Amygdala (tissue), 56 donors: ENCODE data around the gene AP3D1.
A peak's percentile ranks its signal among the peaks of the same experiment; 100 is the strongest.

Source experiments
- DNase-seq, 56 donors: peaks; one replicate each; lab custom pipeline; 2025; lab: John Stamatoyannopoulos, UW

Gene AP3D1

DNA sequence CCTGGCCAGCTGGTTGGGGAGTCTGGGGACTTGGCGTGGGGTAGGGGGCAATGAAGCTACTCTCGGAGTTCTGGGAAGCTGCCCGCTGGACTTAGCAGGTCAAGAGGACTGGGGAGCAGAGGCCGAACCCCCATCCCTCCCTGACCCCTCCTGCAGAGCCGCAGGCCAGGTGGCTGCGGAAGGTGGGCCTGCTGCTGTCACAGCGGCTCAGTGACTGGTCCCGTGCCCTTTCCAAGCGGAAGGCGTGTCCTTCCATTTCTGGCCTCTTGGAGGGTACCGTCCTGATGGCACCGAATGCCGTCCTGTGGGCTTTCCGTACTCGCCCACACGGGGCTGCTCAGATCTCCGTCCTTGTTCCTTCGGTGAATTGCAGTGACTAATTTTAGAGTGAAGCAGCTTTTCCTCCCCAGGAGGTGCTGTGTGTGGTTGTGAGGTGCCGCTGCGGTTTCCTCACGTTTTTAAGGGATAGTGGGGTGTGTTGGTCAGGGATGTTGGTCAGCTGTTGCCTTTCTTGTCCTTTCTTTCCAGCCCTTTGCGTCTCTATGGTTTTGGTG, 33.1 kb upstream of the AP3D1 start:
- peak in 1 of 56 donors; percentile 8 for DNase-seq

DNA sequence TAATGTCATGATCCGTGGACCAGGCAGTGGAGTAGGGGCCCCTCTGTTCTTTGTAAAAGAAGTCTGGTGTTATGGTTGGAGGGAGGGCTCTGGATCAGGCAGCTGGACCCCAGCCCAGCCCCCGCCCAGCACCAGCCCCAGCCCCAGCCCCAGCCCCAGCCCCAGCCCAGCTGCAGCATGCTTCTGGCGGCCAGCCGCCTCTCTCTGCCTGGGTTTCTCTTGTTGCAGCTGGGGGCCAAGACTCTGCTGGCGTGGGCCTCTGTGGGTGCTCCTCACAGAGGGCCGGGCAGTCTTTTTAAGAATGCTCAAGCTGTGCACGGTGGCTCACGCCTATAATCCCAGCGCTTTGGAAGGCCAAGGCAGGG, 30.2 kb upstream of the AP3D1 start:
- peak in 38 of 56 donors; percentile 10 to 73 (median 41) for DNase-seq

DNA sequence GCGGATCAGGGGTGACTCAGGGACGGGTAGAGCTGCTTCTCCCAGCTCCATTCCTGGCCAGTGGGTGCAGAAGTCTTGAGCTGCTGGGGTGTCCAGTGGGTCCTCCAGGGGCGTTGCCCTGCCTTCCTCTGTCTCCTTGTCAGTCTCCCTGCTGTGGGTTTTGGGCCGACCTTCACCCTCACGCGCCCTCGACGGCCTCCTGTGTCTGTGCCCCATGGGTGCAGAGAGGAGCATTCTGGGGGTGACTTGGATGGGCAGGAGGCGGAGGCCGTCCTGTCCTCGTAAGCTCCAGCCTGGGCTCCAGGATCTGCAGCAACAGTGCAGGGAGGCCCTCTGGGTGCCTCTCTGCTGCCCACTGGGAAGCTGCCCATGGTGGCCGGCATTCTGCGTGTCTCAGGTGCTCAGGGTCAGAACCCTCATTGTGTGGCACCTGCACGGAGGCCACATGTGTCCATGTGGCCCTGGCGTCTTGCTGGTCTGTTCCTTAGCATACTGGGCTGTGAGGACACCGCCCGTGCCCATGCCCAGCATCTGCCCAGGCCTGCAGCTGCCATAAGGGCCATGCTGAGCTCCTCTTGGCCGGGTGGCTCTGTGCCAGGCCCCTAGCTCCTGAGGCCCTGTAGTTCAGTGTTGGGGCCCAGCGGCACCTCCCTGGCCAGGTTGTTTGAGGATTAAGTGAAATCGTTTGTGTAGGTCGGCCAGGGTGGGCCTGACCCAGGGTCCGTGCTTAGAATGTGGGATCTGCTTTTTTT, 29.7 kb upstream of the AP3D1 start:
- peak in 27 of 56 donors; percentile 10 to 65 (median 38) for DNase-seq

DNA sequence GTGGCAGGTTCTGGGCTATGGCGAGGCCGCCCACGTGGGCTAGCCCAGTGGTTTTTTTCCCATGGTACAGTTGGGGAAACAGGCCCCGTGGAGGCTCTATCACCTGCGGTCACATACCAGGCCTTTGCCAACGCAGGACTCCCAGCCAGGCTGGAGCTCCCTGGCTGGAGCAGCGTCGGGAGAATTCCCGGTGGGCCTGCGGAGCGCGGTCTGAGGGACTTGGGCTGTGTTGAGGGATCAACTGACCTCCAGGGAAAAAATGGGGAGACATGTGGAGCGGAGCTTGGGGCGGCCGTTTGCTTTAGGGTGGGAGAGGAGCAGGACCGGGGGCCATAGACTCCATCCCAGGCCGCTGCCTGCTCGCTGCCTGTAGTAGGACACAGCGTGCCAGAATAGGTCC, 28.7 kb upstream of the AP3D1 start:
- DNase-seq = no peak

DNA sequence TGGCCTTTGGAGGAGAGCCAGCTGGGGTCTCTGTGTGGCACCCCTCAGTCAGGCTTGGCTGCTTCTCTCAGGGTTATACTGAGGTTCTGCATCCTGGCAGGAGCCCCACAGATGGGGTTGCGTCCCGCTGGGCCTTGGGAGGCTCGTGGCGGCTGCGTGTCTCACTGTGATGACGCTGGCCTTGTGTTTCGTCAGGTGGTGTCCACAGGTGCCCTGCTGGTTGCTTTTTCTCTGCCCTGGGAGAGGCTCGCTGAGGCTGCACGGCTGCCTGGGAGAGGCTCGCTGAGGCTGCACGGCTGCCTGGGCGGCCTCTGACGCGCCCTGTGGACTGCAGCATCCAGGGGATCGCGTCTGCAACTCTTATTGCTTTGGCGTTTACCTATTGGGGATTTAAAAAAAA, 27.7 kb upstream of the AP3D1 start:
- no peak for DNase-seq

DNA sequence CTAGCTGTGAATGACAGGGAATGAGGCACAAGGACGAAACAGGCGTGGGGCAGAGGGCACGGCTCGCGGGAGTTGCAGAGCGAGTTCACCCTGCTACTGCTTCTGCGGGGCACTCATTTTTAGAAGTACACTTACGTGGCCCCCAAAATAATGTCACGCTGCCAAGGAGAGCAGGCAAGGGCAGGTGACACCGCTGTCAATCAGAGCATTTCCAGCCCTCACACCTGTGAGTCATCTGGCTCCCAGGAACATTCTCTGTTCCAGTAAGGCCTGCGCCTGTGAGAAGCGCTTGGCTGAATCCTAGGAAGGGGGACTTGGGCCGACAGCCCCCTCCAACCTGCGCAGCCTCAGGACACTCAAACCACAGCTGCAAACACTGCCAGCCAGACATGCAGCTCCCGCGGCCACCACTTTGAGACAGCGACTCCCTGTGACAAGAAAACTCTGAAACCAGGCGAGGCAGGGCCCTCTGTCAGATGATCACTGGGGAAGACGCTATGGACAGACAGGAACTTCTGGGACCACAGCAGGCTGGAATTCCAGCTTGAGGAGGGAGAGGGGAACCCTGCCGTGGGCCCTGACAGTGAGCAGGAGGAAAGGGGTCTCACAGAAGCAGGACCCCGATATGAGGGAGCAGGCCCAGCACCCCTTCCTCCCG, 25.1 kb upstream of the AP3D1 start:
- DNase-seq = peak in 1 of 56 donors; percentile 0

DNA sequence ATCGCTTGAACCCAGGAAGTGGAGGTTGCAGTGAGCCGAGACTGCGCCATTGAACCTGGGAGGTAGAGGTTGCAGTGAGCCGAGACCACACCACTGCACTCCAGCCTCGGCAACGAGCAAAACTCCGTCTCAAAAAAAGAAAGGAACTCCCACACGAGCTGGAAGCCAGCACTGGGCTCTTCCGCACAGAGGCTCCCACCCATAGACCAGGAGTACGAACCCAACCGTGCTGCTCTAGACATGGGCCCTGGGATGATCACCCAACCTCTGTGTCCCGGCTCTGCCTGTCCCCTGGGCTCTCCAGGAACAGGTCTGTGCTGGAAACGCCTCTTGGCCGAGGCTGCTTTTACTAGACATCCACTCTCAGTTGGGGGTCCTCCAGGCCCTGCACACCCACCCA, 24.4 kb upstream of the AP3D1 start:
- no peak for DNase-seq

DNA sequence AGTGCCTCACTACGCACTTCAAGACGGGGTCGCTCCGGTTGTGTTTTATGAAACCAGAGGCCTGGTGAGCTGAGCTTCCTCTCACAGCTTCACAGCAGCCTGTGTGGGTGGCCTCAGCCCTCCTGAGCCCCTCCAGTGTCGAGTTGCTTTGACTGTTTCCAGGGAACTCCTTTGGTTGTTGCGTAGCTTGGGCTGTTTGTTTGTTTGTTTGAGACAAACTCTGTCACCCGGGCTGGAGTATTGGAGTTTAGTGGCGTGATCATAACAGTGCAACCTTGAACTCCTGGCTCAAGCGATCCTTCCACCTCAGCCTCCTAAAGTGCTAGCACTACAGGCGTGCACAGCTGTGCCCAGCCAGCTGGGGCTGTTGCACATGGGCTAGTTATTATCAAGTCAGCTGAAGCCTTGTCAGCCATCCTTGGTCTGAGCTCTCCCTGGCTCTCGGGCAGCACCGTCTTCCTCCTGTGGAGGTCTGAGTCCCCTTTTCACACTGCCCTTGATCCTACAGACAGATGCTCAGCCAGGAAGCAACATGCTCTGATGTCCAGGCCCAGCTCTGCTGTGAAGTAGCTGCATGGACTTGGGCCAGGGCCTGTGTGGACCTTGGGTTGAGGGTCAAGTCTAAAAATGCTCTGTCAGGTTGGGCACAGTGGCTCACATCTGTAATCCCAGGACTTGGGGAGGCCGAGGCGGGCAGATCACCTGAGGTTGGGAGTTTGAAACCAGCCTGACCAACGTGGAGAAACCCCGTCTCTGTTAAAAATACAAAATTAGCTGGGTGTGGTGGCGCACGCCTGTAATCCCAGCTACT, 22.6 kb upstream of the AP3D1 start:
- DNase-seq = no peak

DNA sequence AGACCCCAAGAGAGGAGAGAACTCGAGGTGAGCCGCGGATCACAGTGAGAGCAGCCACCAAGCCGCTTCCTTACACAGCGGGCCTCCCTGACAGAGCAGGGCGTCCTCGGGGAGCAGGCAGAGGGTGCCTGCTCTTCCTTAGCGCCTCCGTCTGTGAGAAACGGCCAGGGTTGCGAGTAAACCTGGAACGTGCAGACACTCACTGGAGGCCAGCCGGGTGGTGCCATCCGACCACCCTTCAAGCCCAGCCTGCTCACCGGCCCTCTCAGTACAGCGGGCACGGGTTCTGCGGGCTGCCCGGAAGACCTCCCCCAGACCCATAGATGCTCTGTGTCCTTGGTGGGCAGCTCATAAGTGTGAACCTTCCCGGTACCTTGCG, 22.0 kb upstream of the AP3D1 start:
- DNase-seq = no peak

DNA sequence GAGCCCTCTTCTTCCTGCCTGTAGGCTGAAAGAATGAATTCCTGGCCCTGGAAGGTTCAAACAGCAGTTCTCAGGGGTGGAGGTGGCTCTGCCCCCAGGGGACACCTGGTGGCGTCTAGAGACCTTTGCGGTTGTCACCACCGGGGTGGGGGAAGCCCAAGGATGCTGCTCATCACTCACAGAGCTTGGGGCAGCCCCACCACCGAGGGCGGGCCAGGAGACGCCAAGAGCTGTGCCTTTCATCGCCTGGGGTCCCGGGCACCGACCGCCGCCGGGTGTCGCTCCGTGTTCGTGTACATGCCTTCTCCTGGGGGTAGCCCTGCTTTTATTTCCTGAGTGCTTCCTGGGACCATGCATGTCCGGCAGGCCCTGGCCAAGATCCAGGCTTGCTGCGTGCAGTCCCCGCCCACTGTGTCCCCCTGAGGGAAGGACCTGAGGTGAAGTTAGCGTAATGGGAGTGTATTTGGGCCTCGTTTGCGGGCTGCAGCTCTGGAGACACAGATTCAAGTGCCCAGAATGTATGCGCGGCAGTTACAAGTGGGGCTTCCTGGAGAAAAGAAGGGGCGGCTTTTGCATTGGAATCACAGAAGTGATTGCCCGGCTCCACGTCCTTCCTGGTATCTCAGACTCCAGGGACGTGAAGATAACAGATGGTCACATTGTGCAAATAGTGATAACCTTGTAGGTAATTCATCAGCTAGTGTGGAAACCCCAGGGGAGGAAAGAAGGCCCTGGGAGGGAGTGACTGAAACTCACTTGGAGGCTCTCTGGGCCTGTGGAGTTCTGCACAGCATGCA, 20.2 kb upstream of the AP3D1 start:
- DNase-seq = no peak

DNA sequence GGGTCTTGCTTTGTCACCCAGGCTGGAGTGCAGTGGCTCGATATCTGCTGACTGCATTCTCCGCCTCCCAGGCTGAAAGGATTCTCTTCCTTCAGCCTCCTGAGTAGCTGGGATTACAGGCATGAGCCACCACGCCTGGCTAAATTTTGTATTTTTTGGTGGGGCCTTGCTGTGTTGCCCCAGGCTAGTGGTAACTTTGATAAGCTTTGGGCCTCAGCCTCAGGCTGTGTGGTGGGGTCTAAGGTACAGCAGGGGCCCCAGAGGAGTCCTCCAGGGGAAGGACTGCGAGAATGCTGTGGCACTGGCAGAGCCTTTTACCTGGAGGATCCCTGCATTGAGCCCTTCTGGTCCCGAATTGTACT, 19.6 kb upstream of the AP3D1 start:
- DNase-seq = no peak

DNA sequence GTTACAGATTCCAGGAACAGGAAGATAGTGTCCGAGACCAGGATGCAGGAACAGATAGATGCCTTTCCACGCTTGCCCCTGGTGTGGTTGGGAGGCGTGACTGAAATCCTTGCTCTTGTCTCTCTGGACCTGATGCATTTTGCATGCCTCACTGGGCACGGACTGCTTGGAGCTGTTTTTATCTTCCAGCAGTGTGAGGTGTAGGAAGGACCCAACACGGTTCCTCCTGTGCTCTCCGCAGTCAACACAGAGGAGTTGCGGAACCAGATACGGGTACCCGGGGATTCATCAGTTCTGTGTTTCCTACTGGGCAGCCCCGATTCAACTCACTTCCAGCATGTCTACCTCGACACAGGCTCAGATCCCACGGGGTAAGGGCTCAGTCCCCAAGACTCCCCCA, 18.9 kb upstream of the AP3D1 start:
- DNase-seq = no peak

DNA sequence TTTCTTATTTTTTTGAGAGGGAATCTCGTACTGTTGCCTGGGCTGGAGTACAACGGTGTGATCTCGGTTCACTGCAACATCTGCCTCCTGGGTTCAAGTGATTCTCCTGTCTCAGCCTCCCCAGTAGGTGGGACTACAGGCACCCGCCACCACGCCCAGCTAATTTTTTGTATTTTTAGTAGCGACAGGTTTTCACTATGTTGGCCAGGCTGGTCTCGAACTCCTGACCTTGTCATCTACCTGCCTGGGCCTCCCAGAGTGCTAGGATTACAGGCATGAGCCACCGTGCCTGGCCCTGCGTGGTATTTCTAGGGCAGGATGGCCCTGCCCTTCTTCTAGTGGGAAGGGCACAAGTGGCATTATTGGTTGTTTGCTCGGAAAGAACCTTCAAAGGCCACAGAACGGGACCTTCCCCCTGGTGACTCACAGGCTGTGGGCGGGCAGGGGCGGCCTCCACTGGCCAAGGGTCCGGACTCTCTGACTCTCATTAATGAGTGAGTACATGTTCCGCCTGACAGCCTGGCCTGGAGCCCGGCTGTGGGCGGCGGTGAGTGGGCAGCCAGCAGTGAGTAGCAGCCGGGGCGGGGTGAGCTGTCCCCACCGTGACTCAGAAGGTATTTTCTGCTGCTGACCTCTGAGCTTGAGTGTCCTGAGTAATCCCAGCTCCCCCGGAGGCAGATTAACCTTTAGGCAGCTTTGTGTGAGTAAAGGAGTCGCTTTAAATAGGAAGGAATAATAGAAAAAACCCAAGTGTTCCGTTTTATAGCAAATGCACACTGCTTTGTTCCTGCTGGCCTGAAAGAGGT, 17.5 kb upstream of the AP3D1 start:
- DNase-seq = peak in 54 of 56 donors; percentile 3 to 98 (median 79)

DNA sequence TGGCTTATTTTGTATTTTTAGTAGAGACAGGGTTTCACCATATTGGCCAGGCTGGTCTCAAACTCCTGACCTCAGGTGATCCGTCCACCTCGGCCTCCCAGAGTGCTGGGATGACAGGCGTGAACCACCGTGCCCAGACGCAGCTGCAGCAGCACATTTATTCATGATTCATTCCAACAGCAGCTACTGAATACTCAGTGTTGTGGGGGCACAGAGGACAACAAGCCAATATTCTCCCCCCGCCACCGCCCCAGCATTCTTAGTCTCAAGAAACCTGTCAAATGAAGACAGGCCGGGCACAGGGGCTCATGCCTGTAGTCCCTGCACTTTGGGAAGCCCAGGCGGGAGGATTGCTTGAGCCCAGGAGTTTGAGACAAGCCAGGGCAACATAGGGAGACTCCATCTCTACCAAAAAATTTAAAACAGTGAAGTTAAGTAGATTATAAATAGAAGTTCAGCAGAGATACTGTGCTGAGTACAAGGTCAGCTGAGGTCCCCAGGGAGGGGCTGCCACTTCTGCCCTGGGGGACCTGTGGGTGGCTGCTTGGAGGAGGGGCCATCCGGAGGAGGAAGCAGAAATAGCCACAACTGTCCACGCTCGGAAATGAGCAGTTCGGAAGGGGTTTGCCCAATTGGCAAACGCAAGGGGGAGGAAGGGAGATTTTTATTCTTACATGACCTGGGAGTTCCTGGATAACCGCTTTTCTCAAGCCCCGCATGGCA, 16.7 kb upstream of the AP3D1 start:
- DNase-seq = peak in 24 of 56 donors; percentile 6 to 56 (median 28)

DNA sequence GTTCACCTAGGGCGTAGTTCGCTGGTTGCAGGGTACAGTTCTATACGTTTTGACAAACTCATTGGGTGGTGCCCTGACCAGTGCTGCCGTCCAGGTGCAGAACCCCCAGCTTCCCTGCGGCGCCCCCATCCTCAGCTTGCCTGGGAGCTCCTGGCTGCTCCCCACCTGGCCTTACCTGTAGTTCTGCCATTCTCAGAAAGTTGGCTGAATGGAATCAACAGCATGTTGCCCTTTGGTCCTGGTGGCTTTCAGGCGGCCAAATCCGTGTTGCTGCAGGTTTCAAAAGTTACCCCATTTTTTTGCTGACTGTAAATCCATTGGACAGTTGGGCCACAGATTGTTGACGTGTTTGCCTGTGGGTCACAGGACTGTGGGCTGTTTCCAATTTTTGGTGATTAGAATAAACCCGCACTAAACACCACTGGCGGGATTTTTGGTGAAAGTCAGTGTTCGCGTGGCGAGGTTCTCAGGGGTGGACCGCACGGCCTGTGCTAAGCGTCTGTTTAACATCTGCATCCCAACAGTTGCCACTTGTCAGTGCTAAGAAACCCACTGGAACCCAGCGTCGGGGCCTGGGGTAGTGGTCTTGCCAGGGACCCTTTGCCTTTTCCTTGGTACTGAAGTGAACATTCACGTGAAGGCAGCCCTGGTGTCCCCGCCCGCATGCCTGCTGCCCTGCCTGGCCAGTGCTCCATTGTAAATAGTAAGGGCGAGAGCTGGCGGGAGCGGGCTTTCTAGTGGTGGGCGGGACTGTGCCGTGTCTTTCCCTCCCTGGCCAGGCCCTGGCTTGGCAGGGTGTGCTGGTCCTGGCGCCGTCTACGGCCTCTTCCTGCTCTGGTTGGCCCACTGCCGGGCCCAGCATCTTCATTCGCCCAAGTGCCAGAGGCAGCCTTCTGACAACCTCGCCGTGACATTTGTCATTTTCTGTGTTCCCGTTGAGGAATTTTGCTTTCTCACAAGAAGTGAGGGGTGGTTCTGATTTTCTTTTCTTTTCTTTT, 15.7 kb upstream of the AP3D1 start:
- DNase-seq = peak in 38 of 56 donors; percentile 6 to 68 (median 42)

DNA sequence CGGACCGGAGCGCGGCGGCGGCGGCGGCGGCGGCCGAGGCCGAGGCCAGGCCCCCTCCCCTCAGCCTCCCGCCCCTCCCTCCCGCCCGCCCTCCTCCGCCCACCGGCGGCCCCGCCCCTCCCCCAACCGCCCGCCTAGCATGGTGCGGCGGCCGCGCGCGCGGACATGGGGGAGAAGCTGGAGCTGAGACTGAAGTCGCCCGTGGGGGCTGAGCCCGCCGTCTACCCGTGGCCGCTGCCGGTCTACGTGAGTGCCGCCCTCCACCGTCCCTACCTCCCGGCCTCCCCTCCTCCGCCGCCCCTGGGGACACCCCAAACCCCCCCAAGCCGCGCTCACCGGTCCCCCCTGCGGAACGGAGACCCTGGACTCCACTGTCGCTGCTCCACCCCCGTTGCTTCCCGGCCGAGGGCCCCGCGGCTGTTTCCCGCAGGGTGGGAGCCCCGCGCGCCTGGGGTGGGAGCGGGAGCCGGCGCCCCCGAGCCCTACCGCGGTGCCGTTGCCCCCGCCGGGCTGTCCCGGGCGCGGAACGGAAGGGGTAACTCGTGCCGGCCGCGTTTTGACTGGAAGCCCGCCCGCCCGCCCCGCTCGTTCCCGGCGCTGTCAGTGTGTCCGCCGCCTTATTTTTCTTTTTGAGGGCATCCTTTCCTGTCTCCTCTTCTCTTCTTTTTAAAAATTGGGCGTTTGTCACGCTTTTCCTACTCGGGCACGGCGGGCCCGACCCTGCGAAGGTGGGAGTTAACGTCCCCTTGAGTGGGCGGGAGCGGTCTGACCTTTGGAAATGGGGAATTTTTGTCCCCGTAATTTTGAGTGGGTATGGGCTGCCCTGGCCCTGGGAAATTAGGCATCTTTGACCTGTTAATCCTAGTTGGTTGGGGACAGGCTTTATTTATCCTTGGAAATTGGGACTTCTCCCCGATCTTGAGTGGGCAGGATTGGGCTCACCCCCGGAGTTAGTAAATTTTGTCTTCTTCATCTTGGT, 12.9 kb upstream of the AP3D1 start:
- peak in 16 of 56 donors; percentile 30 to 82 (median 66) for DNase-seq
